Measurements from ENCODE around the gene TDRD7. TPM values are rescaled to one million over a fixed set of nuclear protein-coding genes. Genes with fewer than 3 reads are reported as not detected.

The TDRD7 gene
- total RNA-seq, 1 donor from 2014 or later, result 8.1 TPM

- H3K36me3 ChIP-seq, result no peaks in the 10 kb centered on the region
These were observed 105.6 kb downstream of the TDRD7 start for GRCh38 chr9:97517331-97518089.

DNA sequence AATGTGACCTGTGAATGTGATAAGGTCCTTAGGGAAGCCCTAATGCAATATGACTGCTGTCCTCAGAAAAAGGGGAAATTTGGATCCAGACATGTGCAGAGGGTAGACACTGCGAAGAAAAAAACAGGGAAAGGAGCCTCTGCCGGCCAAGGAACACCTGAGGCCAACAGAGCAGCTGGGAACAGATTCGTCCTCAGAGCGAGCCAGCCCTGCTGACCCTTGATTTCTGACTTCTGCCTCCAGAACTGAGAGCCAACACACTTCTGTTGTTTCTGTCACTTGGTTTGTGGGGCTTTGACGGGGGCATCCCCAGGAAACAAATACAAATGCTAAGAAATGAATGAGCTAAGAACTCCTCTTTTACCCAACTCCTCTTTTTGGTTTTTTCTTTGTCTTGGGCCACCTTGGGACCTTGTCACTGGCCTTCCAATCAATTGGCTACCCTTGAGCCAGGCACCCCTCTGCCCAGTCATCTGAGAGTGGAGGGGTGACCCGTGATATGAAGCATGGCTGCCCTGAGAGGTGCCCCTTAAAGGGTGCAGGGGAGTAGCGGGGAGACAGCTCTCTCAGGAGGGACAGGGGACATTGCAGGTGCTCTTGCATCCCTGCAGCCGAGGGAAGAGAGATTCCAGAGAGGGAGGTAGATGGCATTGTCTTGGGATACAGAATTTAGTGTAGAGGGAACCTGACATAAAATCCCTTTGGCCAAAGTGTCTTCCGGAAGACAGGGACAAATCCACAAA is 106.4 kb downstream of the TDRD7 start:
- Histone ChIP-seq H3K4me1 (peaks cover 13% of the 10 kb centered on the region), H3K79me2 (ENCODE audit: low read depth) (no peaks in the 10 kb centered on the region), H4K20me1 (ENCODE audit: low read depth) (no peaks in the 10 kb centered on the region), H3F3A (ENCODE audit: low read depth) (no peaks in the 10 kb centered on the region), H3K36me3 (no peaks in the 10 kb centered on the region), H3K4me3 (no peak overlapping the region), H3K9me3 (ENCODE audit: low read depth) (no peaks in the 10 kb centered on the region), H3K9ac (no peak overlapping the region), H2AFZ (replicated peaks) (no peak overlapping the region), H3K27me3 (no peaks in the 10 kb centered on the region), H3K4me2 (no peak overlapping the region), H3K27ac (no peak overlapping the region)
- peaks cover 18% of the 10 kb centered on the region for H3K4me1 Mint-ChIP-seq
- TF ChIP-seq CTCF (IDR thresholded peaks at IDR 0.05), result no peak
- TF ChIP-seq EZH2phosphoT487 (IDR thresholded peaks at IDR 0.05), result no peak
- TF ChIP-seq EZH2 (IDR thresholded peaks at IDR 0.05), result no peak
- peaks cover 17% of the 10 kb centered on the region for H3K27me3 Mint-ChIP-seq (ENCODE audit: insufficient read depth, low read depth)
- no peaks in the 10 kb centered on the region for H3K36me3 Mint-ChIP-seq
- no peaks in the 10 kb centered on the region for H3K9me3 Mint-ChIP-seq
- no peak for DNase-seq (ENCODE audit: low spot score)
- H3K4me3 Mint-ChIP-seq, result no peak overlapping the region
- H3K27ac Mint-ChIP-seq, result peak overlapping the region; percentile 63

More at GRCh38 chr9:97517331-97518089, 105.6 kb downstream of the TDRD7 start:
- no peaks in the 10 kb centered on the region for H3F3A ChIP-seq (ENCODE audit: low read depth)
- no peaks in the 10 kb centered on the region for H4K20me1 ChIP-seq (ENCODE audit: low read depth)
- H3K4me1 ChIP-seq, result peaks cover 13% of the 10 kb centered on the region
- H3K36me3 Mint-ChIP-seq, result no peaks in the 10 kb centered on the region
- H3K9ac ChIP-seq, result no peak overlapping the region
- TF ChIP-seq EZH2phosphoT487 (IDR thresholded peaks at IDR 0.05) (no peak), CTCF (IDR thresholded peaks at IDR 0.05) (no peak), EZH2 (IDR thresholded peaks at IDR 0.05) (no peak)
- no peak overlapping the region for H2AFZ ChIP-seq (replicated peaks)
- H3K4me3 Mint-ChIP-seq, result no peak overlapping the region
- no peak overlapping the region for H3K27ac ChIP-seq
- no peak overlapping the region for H3K4me2 ChIP-seq
- H3K9me3 Mint-ChIP-seq, result no peaks in the 10 kb centered on the region
- H3K79me2 ChIP-seq (ENCODE audit: low read depth), result no peaks in the 10 kb centered on the region
- peaks cover 17% of the 10 kb centered on the region for H3K27me3 Mint-ChIP-seq (ENCODE audit: insufficient read depth, low read depth)
- no peak for DNase-seq (ENCODE audit: low spot score)
- H3K4me3 ChIP-seq, result no peak overlapping the region
- no peaks in the 10 kb centered on the region for H3K9me3 ChIP-seq (ENCODE audit: low read depth)
- no peaks in the 10 kb centered on the region for H3K27me3 ChIP-seq
- peaks cover 18% of the 10 kb centered on the region for H3K4me1 Mint-ChIP-seq
- no peak overlapping the region for H3K27ac Mint-ChIP-seq

- no peaks in the 10 kb centered on the region for H3K27me3 ChIP-seq
- H3K36me3 ChIP-seq, result no peaks in the 10 kb centered on the region
- no peak overlapping the region for H3K9ac ChIP-seq
- H3K79me2 ChIP-seq (ENCODE audit: low read depth), result no peaks in the 10 kb centered on the region
- H3K4me1 ChIP-seq, result peaks cover 13% of the 10 kb centered on the region
- Mint-ChIP-seq H3K27ac (no peak overlapping the region), H3K9me3 (no peaks in the 10 kb centered on the region), H3K36me3 (no peaks in the 10 kb centered on the region), H3K4me3 (no peak overlapping the region), H3K4me1 (peaks cover 18% of the 10 kb centered on the region), H3K27me3 (ENCODE audit: insufficient read depth, low read depth) (peaks cover 17% of the 10 kb centered on the region)
- no peak for DNase-seq (ENCODE audit: low spot score)
- no peak overlapping the region for H3K4me2 ChIP-seq
- H3K27ac ChIP-seq, result no peak overlapping the region
- no peak overlapping the region for H2AFZ ChIP-seq (replicated peaks)
- H3K4me3 ChIP-seq, result no peak overlapping the region
- no peaks in the 10 kb centered on the region for H4K20me1 ChIP-seq (ENCODE audit: low read depth)
- H3K9me3 ChIP-seq (ENCODE audit: low read depth), result no peaks in the 10 kb centered on the region
- no peaks in the 10 kb centered on the region for H3F3A ChIP-seq (ENCODE audit: low read depth)
- no peak for TF ChIP-seq EZH2phosphoT487 (IDR thresholded peaks at IDR 0.05)
- TF ChIP-seq EZH2 (IDR thresholded peaks at IDR 0.05), result no peak
- TF ChIP-seq CTCF (IDR thresholded peaks at IDR 0.05), result no peak
These were observed 107.0 kb downstream of the TDRD7 start for GRCh38 chr9:97518909-97519307.

Data from neural progenitor cell (in vitro differentiated cells).